ENCODE results near the gene EML3. TPM values are rescaled to one million over a fixed set of nuclear protein-coding genes. Genes with fewer than 3 reads are reported as not detected.

Gene EML3
- total and polyA plus RNA-seq, 2 of the 8 experiments (the other 6 are each of a cell fraction or from before 2014, with no cell fraction given): 19.2 to 29.9 TPM

- ChIA-PET POLR2A (ENCODE audit: partially characterized antibody) (interaction anchor here (0.5 to 50.4 kb wide), 20 partner anchors 9 to 209 kb away, joined by 3 to 2041 read pairs (median 6); partner anchors contain the start of genes B3GAT3, BSCL2, C11orf98 and CSKMT), CTCF (ENCODE audit: partially characterized antibody) (interaction anchor here (0.6 to 1.4 kb wide), 8 partner anchors 8 to 1290 kb away, joined by 3 to 12 read pairs (median 3); partner anchors contain the start of genes C11orf98 and CSKMT)
- Histone ChIP-seq H3K4me1 (replicated peaks in 1 of 4; ENCODE audit: control insufficient read depth in 3 of 4, insufficient read depth in 4 of 4, low read length in 3 of 4) (no peaks in the 10 kb centered on the region; a peak in 2 of 7 replicates), H3K4ac (replicated peaks; ENCODE audit: insufficient read length, low read depth, low read length) (peak within 1 kb of the TSS; percentile 92), H4K91ac (replicated peaks; ENCODE audit: insufficient read length, low read length) (peak within 1 kb of the TSS; percentile 89), H3K27ac (ENCODE audit: low read depth, low read length) (peak within 1 kb of the TSS; percentile 90), H2BK120ac (replicated peaks; ENCODE audit: low read depth, low read length) (no peak within 1 kb of the TSS), H3K23me2 (ENCODE audit: low read depth, low read length) (peaks cover 5% of the 10 kb centered on the region; the same call in 1 of the 2 replicates), H2AFZ (ENCODE audit: low read length) (no peak within 1 kb of the TSS), H4K8ac (ENCODE audit: extremely low read depth, insufficient read depth, low read length) (peak within 1 kb of the TSS; percentile 98), H3K9ac (replicated peaks in 1 of 4; ENCODE audit: extremely low read depth in 1 of 4, low read depth in 3 of 4, low read length in 3 of 4) (peak within 1 kb of the TSS; percentile 76 to 97 (median 94)), H3K9me3 (ENCODE audit: insufficient read depth in 2 of 2, low read depth in 1 of 2, low read length in 1 of 2) (no peaks in the 10 kb centered on the region), H3K27me3 (replicated peaks in 1 of 4; ENCODE audit: control insufficient read depth in 3 of 4, extremely low read depth in 1 of 4, insufficient read depth in 3 of 4, low read length in 3 of 4) (no peaks in the 10 kb centered on the region), H3K14ac (ENCODE audit: insufficient read length) (no peak within 1 kb of the TSS), H3K4me2 (ENCODE audit: insufficient read depth in 1 of 2, low read depth in 2 of 2, low read length in 2 of 2) (peak within 1 kb of the TSS; percentile 78 to 81), H4K5ac (ENCODE audit: insufficient read length, low read depth, low read length) (peak within 1 kb of the TSS; percentile 87), H2BK12ac (ENCODE audit: low read depth, low read length) (0 out of 2 replicates have a peak within 1 kb of the TSS, but pooled peaks have one; percentile 2), H3K23ac (ENCODE audit: insufficient read length) (no peak within 1 kb of the TSS), H3K79me1 (ENCODE audit: low read depth, low read length) (peaks cover 8% of the 10 kb centered on the region), H3K18ac (ENCODE audit: extremely low read depth, low read length) (peak within 1 kb of the TSS; percentile 34), H3K56ac (replicated peaks; ENCODE audit: insufficient read length, low read depth, low read length) (peak within 1 kb of the TSS; percentile 96), H2AK5ac (ENCODE audit: low read depth, low read length) (no peak within 1 kb of the TSS), H4K20me1 (replicated peaks in 1 of 2; ENCODE audit: control insufficient read depth in 1 of 2, insufficient read depth in 2 of 2, low read length in 2 of 2) (peaks cover 3 to 18% of the 10 kb centered on the region in 2 experiments), H3K36me3 (ENCODE audit: control insufficient read depth in 2 of 4, insufficient read depth in 4 of 4, low read length in 3 of 4) (peaks cover 0 to 28% (median 7%) of the 10 kb centered on the region in 4 experiments; a peak in 6 of 8 replicates), H2BK15ac (ENCODE audit: low read length) (no peak within 1 kb of the TSS), H3K4me3 (ENCODE audit: extremely low read depth in 1 of 4, insufficient read depth in 2 of 4, low read depth in 3 of 4, low read length in 4 of 4) (peak within 1 kb of the TSS; percentile 71 to 99 (median 90)), H2BK20ac (ENCODE audit: low read length) (no peak within 1 kb of the TSS), H2BK5ac (ENCODE audit: low read depth, low read length) (peak within 1 kb of the TSS; percentile 79), H3K79me2 (ENCODE audit: control insufficient read depth in 1 of 2, insufficient read depth in 2 of 2, low read length in 2 of 2) (peaks cover 7 to 47% of the 10 kb centered on the region in 2 experiments)
- FAIRE-seq (no peak), DNase-seq (ENCODE audit: low read depth in 1 of 2, low spot score in 2 of 2) (peak; percentile 87 to 96)
- 2% methylated on average over 59 of the region's 73 CpGs; no CpG with 5 or more reads in 1 of the 2 experiments for WGBS, 2 experiments (ENCODE audit: extremely low coverage in 1 of 2, insufficient coverage in 1 of 2, insufficient read length in 1 of 2, insufficient replicate concordance in 2 of 2, low coverage in 1 of 2, low lambda C conversion rate in 2 of 2, missing lambda C conversion rate in 1 of 2)
- TF ChIP-seq TAF7 (optimal IDR thresholded peaks at IDR 0.05; ENCODE audit: borderline replicate concordance, low read depth, low read length): peak; percentile 83
- TF ChIP-seq NANOG (IDR thresholded peaks at IDR 0.05; ENCODE audit: insufficient read depth, low read depth, low read length, poor library complexity, severe bottlenecking): peak; percentile 54
- no peak for TF ChIP-seq SAP30 (IDR thresholded peaks at IDR 0.05; ENCODE audit: insufficient read depth, insufficient replicate concordance, low read length)
- TF ChIP-seq TBP (IDR thresholded peaks at IDR 0.05; ENCODE audit: low read depth, low read length): peak; percentile 89
- TF ChIP-seq POU5F1 (IDR thresholded peaks at IDR 0.05; ENCODE audit: low read depth, low read length): no peak
- TF ChIP-seq RNF2 (IDR thresholded peaks at IDR 0.05; ENCODE audit: borderline replicate concordance, low read depth, low read length, missing control alignments, poor library complexity, severe bottlenecking): no peak
- TF ChIP-seq SIN3A (conservative IDR thresholded peaks at IDR 0.05 in 1 of 2, IDR thresholded peaks at IDR 0.05 in 1 of 2; ENCODE audit: low read depth in 1 of 2, low read length in 2 of 2): peak in 1 of 2 experiments; percentile 53; a peak in 2 of 4 replicates
- TF ChIP-seq CTBP2 (IDR thresholded peaks at IDR 0.05; ENCODE audit: borderline replicate concordance, insufficient read depth, insufficient read length, low read length): no peak
- TF ChIP-seq CEBPB (IDR thresholded peaks at IDR 0.05; ENCODE audit: low read depth, low read length): no peak
Observed at GRCh38 chr11:62645946-62646824, 33.6 kb upstream of the EML3 start, which contains the start of gene GANAB. GANAB (minus strand) TSS chr11:62646613; CDS start chr11:62646599, 14 bp downstream.
